ENCODE results near the gene C10orf143.

The C10orf143 gene

GRCh38 chr10:130038019-130038555 is 72.5 kb downstream of the C10orf143 start (continued):
- TF ChIP-seq, protein P1, sequence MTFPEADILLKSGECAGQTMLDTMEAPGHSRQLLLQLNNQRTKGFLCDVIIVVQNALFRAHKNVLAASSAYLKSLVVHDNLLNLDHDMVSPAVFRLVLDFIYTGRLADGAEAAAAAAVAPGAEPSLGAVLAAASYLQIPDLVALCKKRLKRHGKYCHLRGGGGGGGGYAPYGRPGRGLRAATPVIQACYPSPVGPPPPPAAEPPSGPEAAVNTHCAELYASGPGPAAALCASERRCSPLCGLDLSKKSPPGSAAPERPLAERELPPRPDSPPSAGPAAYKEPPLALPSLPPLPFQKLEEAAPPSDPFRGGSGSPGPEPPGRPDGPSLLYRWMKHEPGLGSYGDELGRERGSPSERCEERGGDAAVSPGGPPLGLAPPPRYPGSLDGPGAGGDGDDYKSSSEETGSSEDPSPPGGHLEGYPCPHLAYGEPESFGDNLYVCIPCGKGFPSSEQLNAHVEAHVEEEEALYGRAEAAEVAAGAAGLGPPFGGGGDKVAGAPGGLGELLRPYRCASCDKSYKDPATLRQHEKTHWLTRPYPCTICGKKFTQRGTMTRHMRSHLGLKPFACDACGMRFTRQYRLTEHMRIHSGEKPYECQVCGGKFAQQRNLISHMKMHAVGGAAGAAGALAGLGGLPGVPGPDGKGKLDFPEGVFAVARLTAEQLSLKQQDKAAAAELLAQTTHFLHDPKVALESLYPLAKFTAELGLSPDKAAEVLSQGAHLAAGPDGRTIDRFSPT (tag by site-specific recombination; IDR thresholded peaks at IDR 0.05): no peak
- no peak for TF ChIP-seq ZNF248 (tag by site-specific recombination; IDR thresholded peaks at IDR 0.05)
- TF ChIP-seq ZBTB7A (tag by site-specific recombination; IDR thresholded peaks at IDR 0.05; ENCODE audit: low read depth): no peak
- no peak for TF ChIP-seq ZNF394 (tag by site-specific recombination; IDR thresholded peaks at IDR 0.05; ENCODE audit: borderline replicate concordance)
- TF ChIP-seq SCRT2 (tag by site-specific recombination; IDR thresholded peaks at IDR 0.05): no peak

DNA sequence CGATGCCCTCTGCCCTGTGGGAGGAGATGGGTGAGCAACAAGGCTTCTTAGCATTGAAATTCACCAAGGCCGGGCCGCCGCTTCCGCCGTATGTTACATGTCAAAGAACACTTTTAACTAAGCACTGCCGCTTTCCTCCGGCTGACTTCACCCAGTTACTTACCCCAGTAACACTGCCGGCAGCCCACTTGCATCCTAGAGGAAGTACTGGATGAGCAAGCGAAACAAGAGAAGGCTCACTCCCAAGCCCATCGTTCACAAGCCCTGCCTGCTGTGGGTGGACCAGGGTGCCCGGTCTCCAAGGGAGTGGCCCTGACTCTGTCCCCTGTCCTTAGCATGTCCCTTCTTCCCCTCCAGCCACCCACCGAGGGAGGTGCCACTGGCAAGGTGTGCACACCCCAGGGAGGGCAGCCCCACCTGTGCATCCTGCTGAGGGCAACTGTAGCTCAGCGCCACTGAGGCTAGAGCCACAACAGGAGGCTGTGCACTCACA is 73.4 kb downstream of the C10orf143 start:
- Histone ChIP-seq H3K4me1 (ENCODE audit: control insufficient read depth, insufficient read depth, low read length) (no peaks in the 10 kb centered on the region), H3K36me3 (ENCODE audit: control insufficient read depth in 2 of 2, insufficient read depth in 1 of 2, low read length in 2 of 2) (no peaks in the 10 kb centered on the region), H3K9me3 (ENCODE audit: control insufficient read depth, insufficient read depth, low read depth, low read length) (no peaks in the 10 kb centered on the region), H3K4me3 (ENCODE audit: low read depth, low read length) (no peak overlapping the region), H3K27ac (ENCODE audit: extremely low read depth, low read depth, low read length) (no peak overlapping the region)
- POLR2A ChIA-PET: no interaction called here
- TF ChIP-seq ZNF114 (tag by site-specific recombination; IDR thresholded peaks at IDR 0.05): no peak
- peak; percentile 43; the same call in 1 of the 2 replicates for TF ChIP-seq ZIC2 (tag by site-specific recombination; IDR thresholded peaks at IDR 0.05)
- TF ChIP-seq ZNF223 (tag by site-specific recombination; IDR thresholded peaks at IDR 0.05): no peak
- no peak for TF ChIP-seq ZNF366 (tag by site-specific recombination; conservative IDR thresholded peaks at IDR 0.05)
- TF ChIP-seq TRIM28 (IDR thresholded peaks at IDR 0.05; ENCODE audit: borderline replicate concordance, low read length): no peak
- CTCF ChIA-PET: no interaction called here

DNA sequence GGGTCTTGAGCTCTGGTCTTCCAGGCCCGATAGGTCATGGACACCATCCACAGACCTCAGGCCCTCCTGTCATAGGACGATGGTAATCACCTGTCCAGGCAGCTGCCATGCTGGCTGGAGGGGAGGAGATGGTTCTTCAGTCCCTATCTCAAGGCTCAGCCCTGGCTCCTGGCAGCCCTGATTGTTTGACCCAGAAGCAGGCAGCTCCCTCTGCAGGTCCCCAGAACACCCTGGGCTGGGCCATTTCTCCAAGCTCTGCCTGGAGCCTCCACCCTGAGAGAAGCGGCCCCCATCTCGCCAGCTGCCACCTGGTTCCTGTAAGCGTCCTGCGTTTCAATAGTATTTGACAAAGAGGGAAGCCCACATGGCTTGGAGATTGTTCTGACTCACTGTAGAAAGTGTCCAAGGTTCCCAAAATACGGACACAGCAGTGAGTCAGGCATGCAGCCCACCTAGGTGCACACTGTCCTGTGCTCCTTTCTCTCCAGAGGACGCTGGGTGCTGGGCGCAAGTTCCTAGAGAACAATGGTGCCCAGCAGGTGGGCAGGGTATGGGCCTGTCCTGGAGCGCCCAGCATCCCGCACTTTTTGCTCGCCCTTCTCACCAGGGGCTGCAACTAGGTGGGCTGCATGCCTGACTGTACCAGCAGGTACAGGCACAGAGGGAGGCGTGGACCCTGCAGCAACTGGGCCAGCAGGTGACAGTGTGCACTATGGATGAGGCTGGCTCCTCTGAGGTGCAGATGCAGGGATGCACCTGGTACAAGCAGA is 74.1 kb downstream of the C10orf143 start:
- Histone ChIP-seq H3K4me3 (ENCODE audit: low read depth, low read length) (no peak overlapping the region), H3K36me3 (ENCODE audit: control insufficient read depth in 2 of 2, insufficient read depth in 1 of 2, low read length in 2 of 2) (no peaks in the 10 kb centered on the region), H3K9me3 (ENCODE audit: control insufficient read depth, insufficient read depth, low read depth, low read length) (no peaks in the 10 kb centered on the region), H3K4me1 (ENCODE audit: control insufficient read depth, insufficient read depth, low read length) (no peaks in the 10 kb centered on the region), H3K27ac (ENCODE audit: extremely low read depth, low read depth, low read length) (no peak overlapping the region)
- ChIA-PET POLR2A (no interaction called here), CTCF (interaction anchor here (0.6 kb wide), 1 partner anchor 9 kb away, joined by 3 read pairs; no protein-coding TSS in a partner anchor)
- TF ChIP-seq ZBTB11 (tag by site-specific recombination; conservative IDR thresholded peaks at IDR 0.05; ENCODE audit: low read depth): no peak
- no peak for TF ChIP-seq RBAK (tag by site-specific recombination; IDR thresholded peaks at IDR 0.05)
- TF ChIP-seq, protein P2, sequence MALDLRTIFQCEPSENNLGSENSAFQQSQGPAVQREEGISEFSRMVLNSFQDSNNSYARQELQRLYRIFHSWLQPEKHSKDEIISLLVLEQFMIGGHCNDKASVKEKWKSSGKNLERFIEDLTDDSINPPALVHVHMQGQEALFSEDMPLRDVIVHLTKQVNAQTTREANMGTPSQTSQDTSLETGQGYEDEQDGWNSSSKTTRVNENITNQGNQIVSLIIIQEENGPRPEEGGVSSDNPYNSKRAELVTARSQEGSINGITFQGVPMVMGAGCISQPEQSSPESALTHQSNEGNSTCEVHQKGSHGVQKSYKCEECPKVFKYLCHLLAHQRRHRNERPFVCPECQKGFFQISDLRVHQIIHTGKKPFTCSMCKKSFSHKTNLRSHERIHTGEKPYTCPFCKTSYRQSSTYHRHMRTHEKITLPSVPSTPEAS (tag by site-specific recombination; IDR thresholded peaks at IDR 0.05): no peak
- TF ChIP-seq ZNF513 (tag by site-specific recombination; IDR thresholded peaks at IDR 0.05): no peak
- no peak for TF ChIP-seq KLF1 (tag by site-specific recombination; IDR thresholded peaks at IDR 0.05)

All from HEK293 (cell line).